Left ventricle myocardium superior (tissue), 1 donor: Measurements from ENCODE around the gene MLXIPL. TPM values are rescaled to one million over a fixed set of nuclear protein-coding genes. Genes with fewer than 3 reads are reported as not detected.
"Not testable (repeated sequence)": the region's sequence is repeated elsewhere in the genome, so short reads cannot be mapped to it uniquely, and the experiment has no call there.

Experiments used
- ATAC-seq: fragments of 200-7000 bp; cut with Tn5 transposase; one replicate; pipeline ENCODE4 v1.9.1; 2020; ENCODE audit warnings: mild to moderate bottlenecking, moderate library complexity
- DNase-seq: peaks from one replicate; pipeline ENCODE4 v3.0.0-alpha.2; 2020
- intact Hi-C: fragments of 100-400 bp; cut with micrococcal nuclease; formaldehyde crosslinking; loops from one replicate; pipeline ENCODE4 v1.11.0; 2022
- total RNA-seq: library from RNA; stranded (reverse); fragmentation: NEBNext Ultra II Directional; extraction: Animal tissue kit (Norgen Biotek cat#: 25700); gene quantifications from one replicate; pipeline ENCODE4 v1.2.1, GENCODE V29; 2021
- donor health status: DM: no; HTN: yes; CAD: no; lungs with severe emphysema.

MLXIPL gene
- total RNA-seq, 1 donor from 2014 or later, result 9.6 TPM

- intact Hi-C loops, result no loop called here
- DNase-seq, result no peak
- no peak for ATAC-seq
Observed at GRCh38 chr7:73595358-73595757, 29.0 kb downstream of the MLXIPL start.

GRCh38 chr7:73593207-73594045 is 30.9 kb downstream of the MLXIPL start:
- DNase-seq (no peak), ATAC-seq (no peak)
- intact Hi-C loops, result no loop called here

GRCh38 chr7:73586911-73587310 is 37.4 kb downstream of the MLXIPL start:
- intact Hi-C loops, result no loop called here
- ATAC-seq (no peak), DNase-seq (no peak)

- ATAC-seq (no peak), DNase-seq (no peak)
- intact Hi-C loops, result no loop called here
Observed at GRCh38 chr7:73585196-73585595, 39.1 kb downstream of the MLXIPL start.

DNA sequence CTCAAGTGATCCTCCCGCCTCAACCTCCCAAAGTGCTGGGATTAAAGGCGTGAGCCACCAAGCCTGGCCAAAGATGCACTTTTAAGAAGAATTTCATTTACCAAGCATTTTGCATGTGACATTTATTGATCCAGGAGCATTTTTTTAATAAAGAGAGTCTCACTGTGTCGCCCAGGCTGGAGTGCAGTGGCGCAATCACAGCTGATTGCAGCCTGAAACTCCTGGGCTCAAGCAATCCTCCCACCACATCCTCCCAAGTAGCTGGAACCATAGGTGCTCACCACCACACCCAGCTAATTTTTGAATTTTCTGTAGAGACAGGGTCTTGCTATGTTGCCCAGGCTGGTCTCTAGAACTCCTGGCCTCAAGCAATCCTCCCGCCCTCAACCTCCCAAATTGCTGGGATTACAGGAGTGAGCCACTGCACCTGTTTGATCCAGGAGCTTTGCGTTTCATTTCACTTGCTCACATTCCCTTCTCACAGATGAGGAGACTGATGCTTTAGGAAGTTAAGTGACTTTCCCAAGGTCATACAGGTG is 41.6 kb downstream of the MLXIPL start:
- ATAC-seq (no peak), DNase-seq (no peak)
- intact Hi-C loops, result no loop called here

DNA sequence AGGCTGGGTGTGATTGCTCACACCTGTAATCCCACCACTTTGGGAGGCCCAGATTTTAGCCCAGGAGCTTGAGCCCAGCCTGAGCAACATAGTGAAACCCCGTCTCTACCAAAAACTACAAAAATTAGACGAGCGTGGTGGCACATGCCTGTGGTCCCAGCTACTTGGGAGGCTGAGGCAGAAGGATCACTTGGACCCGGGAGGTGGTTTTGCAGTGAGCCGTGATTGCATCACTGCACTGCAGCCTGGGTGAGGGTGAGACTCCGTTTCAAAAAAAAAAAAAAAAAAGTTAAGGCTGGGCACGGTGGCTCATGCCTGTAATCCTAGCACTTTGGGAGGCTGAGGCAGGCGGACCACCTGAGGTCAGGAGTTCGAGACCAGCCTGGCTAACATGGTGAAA is 43.3 kb downstream of the MLXIPL start:
- ATAC-seq, intact Hi-C loops, DNase-seq: not testable (repeated sequence)

GRCh38 chr7:73578342-73579128 is 45.8 kb downstream of the MLXIPL start, which contains the start of gene TBL2:
TBL2 (minus strand) TSS chr7:73578579; CDS start chr7:73578549, 30 bp downstream.
- DNase-seq, result peak; percentile 100
- intact Hi-C loops, result no loop called here
- ATAC-seq, result peak; percentile 97

DNA sequence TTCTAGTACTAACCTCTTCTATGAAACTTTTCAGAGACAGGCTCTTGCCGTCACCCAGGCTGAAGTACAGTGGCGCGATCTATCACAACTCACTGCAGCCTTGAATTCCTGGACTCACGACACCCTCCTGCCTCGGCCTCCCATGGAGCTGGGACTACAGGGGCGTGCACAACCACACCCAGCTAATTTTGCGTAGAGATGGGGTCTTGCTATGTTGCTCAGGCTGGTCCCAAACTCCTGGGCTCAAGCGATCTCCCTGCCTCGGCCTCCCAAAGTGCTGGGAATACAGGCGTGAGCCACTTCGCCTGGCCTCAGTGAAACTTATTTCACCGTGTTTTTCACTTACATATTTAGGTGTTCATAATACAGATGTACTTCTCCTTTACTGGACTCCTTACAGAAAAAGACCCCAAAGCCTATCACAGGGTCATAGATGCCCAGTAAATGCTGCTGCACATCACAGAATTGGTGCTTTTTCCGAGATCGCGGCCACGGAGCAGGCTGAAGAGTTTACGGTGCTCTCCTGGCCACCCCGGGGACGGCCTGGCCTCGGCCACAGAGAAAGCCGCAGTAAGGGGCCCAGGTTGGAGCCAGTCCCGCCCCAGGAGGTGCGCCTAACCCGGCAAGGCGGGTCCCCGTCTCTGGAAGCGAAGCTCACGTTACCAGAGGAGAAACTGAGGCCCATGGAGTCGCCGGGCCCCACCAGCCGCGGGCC is 46.5 kb downstream of the MLXIPL start:
- ATAC-seq, result peak; percentile 13
- intact Hi-C loops, result no loop called here
- DNase-seq, result no peak

DNA sequence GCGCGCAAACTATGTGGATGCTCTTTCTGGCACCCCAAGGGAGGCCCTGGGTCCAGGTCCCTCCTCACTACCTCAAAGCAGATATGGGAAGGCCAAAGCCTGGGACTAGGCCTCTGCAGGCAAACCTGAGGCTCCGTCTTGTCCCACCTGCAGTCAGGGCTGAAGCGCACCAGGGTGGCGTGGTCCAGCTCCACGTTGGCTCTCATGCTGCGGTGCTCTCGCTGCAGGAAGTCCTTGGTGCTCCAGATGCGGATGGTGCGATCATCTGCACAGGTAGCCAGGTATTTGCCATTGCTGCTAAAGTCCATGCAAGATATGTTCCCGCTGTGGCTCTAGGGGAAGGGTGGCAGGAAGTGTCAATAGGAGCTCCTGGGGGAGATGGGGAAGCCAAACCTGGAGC is 50.5 kb downstream of the MLXIPL start:
- no peak for ATAC-seq
- intact Hi-C loops, result no loop called here
- DNase-seq, result no peak

DNA sequence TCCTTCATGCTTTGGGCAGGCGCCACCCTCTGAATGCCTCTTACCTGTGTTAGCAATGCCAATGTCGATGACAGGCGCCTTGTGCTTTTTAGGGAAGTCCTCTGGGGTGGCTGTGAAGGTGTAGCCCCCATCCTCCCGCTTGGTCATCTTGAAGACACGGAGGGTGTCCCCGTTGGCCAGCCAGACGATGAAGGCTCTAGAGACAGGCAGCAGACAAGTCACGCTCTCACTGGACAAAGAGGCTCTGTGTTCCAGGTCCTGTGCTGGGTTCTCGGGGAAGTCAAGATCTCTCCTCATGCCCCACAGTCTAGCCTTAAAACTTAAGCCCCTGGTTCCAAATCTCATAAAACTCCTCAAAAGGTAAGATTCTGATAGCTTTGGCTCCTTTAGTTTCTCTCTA is 51.0 kb downstream of the MLXIPL start:
- DNase-seq (no peak), ATAC-seq (no peak)
- intact Hi-C loops, result no loop called here

- DNase-seq (no peak), ATAC-seq (no peak)
- intact Hi-C loops, result no loop called here
Observed at GRCh38 chr7:73572767-73573186, 51.5 kb downstream of the MLXIPL start.

GRCh38 chr7:73570977-73571376 is 53.3 kb downstream of the MLXIPL start:
- ATAC-seq, result no peak
- intact Hi-C loops, result no loop called here
- DNase-seq, result no peak

- no peak for DNase-seq
- no peak for ATAC-seq
- intact Hi-C loops, result no loop called here
Observed at GRCh38 chr7:73570521-73570920, 53.8 kb downstream of the MLXIPL start.

DNA sequence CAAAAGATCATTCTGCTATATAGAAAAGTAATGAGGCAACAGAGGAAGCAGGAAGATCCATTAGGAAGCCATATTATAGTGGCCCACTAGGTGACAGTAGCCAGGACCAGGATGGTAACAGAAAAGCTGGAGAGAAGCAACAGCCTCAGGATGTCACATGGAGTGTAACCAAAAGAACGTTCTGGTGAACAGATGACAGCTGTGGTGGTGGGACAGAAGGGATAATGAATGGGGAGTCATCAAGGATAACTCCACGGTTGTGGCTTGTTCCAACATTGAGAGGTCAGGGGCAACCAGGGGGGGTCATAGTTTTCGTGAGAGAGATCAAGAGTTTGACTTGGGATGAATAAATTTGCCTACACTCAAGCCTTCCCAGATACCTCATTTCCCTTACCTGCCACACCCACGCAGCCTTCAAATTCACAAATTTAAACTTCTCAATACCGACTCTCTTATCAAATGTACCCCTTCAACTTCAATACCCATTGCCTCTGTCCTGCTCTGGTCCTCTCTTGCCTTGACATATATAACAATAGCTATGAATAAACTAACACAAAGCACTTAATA is 55.2 kb downstream of the MLXIPL start:
- no peak for DNase-seq
- no peak for ATAC-seq
- intact Hi-C loops, result no loop called here

DNA sequence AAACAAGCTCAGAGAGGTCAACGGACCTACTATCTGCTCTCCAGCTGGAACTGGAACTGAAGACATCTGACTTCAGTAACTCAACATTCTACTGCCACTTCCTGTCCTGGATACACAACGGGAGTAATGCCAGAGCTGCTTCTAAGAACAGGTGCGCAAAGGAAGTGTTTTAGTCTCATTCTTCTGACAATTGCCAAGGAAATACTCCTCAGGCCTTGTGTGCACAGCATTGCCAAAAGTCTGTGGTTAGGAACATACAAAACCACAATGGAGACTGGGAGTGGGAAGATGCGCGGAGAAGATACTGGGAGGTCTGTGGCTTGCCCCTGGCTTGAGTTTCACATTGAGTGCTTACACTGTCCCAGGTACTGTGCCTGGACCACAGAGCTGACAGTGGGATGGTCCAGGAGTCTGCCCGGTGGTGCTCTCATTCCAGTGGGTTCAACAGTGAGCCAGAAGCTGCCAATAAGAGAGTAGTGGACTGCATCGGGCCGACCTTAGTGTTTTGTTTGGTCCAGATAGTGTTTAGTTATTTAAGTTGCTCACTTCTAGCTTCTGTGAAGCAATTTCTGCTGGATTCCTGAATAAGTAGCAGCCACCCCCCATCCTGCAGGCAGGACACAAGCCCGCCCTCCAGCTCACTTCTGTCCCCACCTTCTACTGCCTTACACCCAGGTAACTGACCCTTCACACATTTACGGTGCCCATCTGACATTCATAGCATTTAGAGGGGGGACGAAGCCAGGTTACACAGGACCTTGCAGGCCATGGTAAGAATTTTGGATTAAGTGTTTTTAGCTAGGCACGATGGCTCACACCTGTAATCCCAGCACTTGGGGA is 56.3 kb downstream of the MLXIPL start:
- intact Hi-C loops, result no loop called here
- no peak for DNase-seq
- ATAC-seq, result no peak

DNA sequence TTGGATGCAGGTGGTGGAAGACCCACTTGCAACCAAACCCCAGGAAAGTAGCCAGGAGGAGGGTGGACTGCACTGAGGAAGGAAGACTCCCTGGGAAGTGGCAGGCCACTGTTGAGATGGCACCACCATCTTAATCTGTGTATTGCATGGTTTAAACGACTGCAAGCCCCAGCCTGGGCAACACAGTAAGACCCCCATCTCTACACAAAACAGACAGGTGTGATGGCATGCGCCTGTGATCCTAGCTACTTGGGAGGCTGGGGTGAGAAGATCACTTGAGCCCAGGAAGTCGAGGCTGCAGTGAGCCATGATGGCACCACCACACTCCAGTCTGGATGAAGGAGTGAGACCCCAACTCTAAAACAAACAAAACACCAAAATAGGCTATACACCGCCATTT is 57.2 kb downstream of the MLXIPL start:
- ATAC-seq (no peak), DNase-seq (no peak)
- intact Hi-C loops, result no loop called here

- ATAC-seq, intact Hi-C loops, DNase-seq: not testable (repeated sequence)
Observed at GRCh38 chr7:73566431-73566830, 57.9 kb downstream of the MLXIPL start.

- intact Hi-C loops, result no loop called here
- DNase-seq (no peak), ATAC-seq (no peak)
Observed at GRCh38 chr7:73565675-73566340, 58.5 kb downstream of the MLXIPL start.
